ENCODE results near the gene LTC4S. TPM values are rescaled to one million over a fixed set of nuclear protein-coding genes. Genes with fewer than 3 reads are reported as not detected.

The LTC4S gene
- polyA plus RNA-seq, 1 donor, result 2.0 TPM

DNA sequence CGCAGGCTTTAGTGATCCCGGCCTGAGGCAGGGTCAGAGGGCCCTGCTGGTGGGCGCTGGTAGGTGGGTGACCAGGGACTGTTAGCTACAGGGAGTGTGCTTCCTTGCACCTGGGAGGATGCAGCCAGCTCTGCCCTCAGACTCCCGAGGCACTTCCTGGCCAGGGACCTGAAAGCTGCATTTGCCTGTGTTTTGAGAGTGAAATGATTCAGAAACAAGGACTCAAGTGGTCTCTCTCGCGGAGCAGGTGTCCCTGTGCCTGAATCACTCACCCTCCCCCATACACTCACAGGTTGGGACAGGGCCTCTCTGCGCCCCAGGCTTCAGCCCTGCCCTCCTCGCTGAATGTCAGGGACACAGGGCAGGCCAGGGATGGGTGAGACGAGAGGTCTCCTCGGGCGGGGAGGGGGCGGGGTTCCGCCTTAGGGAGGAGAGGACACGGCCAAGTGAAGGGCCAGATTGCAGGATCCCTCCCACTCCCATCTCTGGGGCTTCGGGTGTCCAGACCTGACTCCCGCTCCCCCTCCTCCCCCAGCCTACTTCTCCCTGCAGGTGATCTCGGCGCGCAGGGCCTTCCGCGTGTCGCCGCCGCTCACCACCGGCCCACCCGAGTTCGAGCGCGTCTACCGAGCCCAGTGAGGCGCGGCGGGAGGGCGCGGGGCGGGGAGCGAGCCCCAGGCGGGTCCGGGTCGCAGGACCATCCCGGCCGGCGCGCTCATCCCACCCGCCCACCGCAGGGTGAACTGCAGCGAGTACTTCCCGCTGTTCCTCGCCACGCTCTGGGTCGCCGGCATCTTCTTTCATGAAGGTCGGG is 1.5 kb downstream of the LTC4S start:
- DNase-seq (ENCODE audit: low read depth), result no peak

DNA sequence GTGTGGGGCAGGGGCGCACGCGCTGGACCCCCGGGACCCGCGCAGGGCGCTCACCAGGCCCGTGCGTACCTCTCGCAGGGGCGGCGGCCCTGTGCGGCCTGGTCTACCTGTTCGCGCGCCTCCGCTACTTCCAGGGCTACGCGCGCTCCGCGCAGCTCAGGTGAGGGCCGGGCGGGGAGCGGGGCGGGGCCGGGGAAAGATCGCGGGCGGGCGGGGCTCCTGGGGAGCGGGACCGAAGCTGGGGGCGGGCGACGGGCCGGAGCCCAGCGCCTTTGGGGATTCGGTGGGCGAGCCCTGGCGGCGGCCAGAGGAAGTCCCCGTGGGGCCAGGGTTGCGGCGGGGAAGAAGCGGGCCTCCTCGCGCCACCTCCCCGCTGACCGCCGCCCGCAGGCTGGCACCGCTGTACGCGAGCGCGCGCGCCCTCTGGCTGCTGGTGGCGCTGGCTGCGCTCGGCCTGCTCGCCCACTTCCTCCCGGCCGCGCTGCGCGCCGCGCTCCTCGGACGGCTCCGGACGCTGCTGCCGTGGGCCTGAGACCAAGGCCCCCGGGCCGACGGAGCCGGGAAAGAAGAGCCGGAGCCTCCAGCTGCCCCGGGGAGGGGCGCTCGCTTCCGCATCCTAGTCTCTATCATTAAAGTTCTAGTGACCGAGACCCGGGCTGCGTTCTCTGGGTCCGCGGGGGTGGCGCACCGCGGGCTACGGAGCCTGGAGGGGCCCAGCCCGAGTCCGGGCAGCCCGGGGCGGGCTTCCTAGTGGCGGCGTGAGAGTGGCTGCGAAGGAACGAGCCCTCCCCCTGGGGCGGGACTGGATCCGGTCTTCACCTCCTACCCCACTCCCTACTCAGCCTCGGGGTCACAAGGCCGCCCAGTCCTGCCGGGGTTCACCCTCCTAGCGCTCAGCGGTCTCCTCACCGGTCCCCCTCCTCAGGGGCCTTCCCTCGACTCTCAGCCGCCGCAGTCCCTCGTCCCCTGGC is 2.4 kb downstream of the LTC4S start:
- no peak for DNase-seq (ENCODE audit: low read depth)

DNA sequence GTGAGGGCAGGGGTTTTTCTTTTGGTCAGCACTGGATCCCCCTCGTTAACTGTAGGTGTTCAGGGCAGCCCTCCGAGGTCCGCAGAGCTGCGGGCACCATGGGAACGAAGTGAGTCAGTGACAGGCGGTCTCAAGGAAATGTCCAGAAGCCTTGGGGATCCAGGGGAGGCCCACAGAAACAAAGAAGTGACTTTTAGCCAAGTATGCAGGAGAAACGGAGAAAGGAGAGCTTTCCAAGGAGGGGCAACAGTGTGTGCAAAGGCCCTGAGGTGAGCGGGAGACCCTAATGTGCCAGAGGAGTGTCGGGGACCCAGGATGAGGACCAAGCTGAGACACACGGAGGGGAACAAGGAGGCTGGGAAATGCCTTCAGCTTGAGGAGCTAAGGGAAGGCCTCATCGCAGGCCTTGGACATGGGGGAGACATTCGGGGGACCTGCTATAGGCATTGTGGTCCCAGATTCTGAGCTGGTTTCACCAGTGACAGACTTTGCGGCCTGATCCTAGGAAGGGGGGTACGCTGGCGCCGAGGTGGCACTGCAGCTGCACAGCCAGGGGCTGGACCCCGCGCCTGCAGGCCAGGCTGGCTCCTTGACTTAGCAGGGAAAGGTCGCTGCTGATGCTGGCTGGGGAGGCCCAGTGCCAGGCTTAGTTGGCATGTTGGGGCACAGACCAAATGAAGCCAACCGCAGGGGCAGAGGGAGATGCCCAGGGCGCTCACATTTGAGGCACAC is 3.3 kb downstream of the LTC4S start:
- DNase-seq (ENCODE audit: low read depth), result no peak

- DNase-seq (ENCODE audit: low read depth), result no peak
Measured at GRCh38 chr5:179797741-179798140, 4.0 kb downstream of the LTC4S start.

DNA sequence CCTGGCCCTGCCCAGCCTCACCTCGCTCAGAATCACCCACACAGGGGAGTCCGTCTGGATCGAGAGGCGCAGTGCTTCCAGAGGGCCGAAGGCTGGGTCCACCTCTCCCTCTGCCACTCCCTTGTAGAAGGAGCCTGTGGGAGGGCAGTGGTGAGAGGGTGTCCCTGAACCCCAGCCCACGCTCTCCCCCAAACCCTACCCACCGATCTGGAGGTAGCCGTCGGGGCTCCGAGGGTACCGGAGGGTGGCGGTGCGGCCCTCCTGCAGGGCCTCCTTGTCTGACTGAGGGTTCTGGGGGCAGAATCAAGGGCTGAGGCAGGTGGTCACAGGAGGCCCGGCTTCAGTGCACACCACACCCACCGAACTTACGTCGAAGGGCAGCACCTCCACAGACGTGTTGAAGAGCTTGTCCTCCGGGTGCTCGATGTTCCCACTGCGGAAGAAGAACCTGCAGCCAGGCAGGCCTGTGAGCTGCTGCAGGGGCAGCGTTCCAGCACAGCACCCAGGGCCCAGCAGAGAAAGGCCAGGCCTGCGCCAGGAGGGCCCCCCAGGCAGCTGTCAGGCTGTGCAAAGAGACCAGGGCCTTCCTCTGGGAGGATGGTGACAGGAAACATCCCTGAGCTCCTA is 4.5 kb downstream of the LTC4S start:
- no peak for DNase-seq (ENCODE audit: low read depth)

DNA sequence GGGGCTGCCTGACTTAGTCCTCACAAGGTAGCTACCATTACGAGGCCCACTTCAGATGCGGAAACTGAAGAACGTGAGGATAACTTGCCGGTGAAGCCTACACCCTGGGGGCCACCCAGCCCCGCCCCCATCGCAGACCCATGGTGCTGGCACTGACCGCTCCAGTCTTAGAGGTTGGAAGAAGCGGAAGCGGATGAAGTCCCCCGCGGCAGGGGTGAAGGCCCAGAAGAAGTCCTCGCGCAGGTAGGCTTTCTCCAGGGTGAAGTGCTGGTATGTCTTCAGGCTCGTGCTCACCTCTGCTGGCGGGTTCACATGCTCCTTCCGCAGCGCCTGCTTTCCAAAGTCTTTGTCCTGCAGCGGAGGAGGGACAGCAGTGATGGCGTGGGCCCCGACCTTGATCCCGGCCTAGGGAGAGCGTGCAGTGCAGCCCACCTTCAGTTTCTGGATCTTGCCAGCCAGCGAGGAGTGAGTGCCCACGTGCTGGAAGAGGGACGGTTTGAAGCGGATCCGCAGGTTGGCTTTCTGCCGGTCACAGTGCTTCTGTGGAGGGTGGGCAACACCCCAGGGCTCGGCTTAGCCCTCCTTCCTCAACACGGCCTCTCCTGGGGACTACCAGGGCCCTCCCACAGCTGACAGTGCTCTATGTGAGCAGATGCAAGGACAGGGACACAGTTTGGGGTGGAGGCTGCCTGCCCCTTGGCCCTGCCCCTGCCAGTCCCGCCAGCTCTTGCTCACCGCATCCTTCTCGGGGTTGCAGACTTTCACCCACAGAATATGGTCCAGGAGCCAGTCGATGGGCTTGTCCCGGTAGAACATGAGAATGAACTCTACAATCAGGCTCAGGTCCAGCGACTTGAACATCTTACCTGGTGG is 5.2 kb downstream of the LTC4S start:
- DNase-seq (ENCODE audit: low read depth), result no peak

- DNase-seq (ENCODE audit: low read depth), result no peak
Measured at GRCh38 chr5:179799644-179799973, 5.8 kb downstream of the LTC4S start.

GRCh38 chr5:179800071-179800695 is 6.4 kb downstream of the LTC4S start:
- no peak for DNase-seq (ENCODE audit: low read depth)

DNA sequence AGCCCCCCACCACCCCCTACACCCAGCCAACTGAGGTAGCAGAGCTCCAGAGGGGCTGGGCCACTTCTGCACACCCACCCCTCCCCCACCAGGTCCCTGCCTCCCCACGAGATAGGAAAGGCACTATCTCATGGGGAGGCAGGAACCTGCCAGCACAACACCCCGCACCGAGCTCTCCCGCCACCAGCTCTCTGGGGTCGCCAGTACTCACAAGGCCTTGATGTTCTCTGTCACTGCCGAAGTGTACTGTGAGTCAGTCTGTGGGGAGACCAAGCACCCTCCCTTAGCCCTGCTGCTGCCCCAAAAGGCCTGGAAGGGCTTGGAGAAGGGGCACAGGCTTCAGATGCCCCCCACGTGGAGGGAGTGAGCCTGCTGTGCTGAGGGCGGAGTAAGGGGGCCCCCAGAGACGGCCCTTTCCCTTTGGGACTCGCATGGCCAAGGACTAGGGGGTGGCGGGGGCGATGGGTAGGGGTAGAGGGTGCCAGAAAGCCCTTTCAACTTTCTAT is 7.0 kb downstream of the LTC4S start:
- DNase-seq (ENCODE audit: low read depth), result no peak

GRCh38 chr5:179801304-179802206 is 7.8 kb downstream of the LTC4S start:
- DNase-seq (ENCODE audit: low read depth), result no peak

DNA sequence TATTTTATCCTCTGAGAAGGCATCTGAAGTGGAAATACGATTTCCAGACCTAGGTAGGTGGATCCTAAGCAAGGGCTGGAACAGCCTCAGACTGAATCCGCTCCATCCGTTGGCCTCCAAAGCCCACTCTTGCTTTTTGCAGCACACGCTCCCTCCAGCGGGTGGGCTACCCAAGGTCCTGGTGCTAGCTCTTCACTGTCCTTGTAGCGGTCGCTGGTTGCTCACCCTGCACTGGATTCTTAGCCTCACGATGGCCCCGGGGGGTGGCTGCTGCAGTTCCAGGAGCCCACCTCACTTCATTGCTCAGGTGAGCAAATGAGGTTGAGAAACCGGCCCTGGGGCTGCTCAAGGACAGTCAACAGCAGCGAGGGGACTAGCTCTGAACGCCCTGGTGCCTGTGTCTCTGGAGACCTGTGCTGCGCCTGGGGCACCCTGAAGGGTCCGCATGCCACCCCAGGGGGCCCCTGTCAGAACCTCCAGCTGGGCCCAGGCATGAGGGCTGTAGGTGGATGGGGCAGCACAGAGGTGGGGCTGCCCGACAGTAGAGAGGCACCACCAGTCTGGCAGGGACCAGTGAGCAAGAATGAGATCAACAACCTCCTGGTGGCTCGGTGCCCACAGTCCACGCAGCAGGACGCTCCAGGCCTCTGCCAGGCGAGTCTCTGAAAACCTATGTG is 8.6 kb downstream of the LTC4S start:
- DNase-seq (ENCODE audit: low read depth), result no peak

GRCh38 chr5:179802950-179803562 is 9.3 kb downstream of the LTC4S start:
- DNase-seq (ENCODE audit: low read depth), result no peak

DNA sequence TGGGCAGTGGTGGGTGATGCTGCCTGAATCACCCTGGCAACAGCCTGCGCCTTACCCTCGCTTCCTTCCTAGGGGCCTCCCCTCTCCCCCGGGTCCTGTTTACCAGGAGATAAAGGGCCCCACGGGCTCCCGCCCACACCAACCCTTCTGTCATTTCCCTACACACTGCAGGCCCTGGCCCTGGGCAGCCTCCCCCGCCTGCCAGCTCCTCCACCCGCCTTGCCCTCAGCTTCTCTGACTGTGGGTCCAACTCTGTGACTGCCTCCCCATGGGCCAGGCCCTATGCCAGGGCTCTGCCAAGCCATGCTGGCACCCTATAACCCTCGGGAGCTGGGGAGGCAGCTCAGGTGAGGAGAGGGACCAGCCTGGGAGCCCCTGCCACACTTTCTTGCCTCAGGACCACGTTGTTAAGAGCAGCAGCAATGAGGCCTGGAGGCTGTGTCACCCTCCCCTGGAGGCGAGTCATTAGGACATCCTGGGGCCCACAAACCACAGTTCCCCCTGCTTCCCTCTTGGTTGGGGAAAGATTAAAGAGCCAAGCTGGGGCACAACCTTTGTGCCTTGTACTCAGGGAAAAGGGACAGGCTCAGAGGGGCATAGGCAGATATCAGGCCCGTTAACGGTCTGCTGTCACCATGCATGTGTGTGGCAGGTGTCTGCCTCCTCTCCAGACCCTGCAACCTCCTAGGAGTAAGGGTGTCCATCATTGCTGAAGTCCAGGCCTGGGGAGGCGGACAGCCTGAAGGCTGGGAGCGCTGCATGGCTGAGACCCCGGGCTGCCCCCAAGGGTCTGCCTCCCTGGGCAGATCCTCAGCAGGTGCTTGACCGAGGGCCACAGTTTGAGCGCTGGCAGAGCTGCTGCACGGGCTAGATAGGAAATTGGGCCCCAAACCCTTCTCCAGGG is 10.1 kb downstream of the LTC4S start:
- DNase-seq (ENCODE audit: low read depth), result no peak

DNA sequence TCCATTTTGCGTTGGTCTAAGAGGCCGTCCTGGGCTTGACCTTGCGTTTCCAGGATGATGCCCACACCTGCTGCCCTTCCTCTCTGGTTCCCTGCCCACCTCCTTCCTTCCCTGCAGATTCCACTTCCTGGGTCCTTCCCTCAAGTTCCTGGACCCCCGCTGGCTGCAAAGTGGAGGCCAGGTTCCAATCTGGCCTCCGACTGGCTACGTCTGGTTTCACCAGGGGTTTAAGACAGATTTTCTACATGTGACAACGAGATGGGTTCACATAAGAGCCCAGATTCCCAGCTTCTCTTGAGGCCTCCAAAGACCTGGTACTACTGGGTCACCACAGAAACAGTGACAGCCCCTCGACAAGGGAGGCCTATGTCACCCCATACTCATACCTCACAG is 10.8 kb downstream of the LTC4S start:
- no peak for DNase-seq (ENCODE audit: low read depth)

DNA sequence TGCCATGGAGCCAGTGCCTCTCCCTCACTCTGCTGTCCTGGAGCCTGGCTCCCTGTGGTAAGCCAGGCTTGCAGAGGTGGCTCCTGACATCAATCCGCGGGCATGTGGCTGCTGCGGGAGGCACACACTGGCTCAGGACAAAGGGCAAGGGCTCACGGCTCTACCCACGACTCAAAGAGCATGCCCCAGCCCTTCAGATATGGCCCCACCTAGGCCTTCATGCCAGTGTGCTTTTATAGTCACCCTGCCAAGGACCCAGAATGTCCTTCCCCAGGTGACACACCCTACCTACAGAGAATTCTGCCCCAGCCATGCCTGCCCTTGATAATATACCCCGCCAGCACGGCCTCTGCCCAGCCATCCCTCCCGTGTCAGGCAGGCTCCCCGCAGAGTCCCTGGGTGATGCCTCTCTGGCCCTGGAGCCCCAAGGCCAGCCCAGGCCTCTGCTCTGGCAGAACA is 11.3 kb downstream of the LTC4S start:
- no peak for DNase-seq (ENCODE audit: low read depth)

GRCh38 chr5:179805529-179806249 is 11.9 kb downstream of the LTC4S start:
- no peak for DNase-seq (ENCODE audit: low read depth)
